Osteoblast (primary cell): ENCODE results near the gene TMEM18. TPM values are rescaled to one million over a fixed set of nuclear protein-coding genes. Genes with fewer than 3 reads are reported as not detected.
"Not testable (repeated sequence)": the region's sequence is repeated elsewhere in the genome, so short reads cannot be mapped to it uniquely, and the experiment has no call there.

Experiments
- DNase-seq: peaks from one replicate; pipeline ENCODE4 v3.0.0; 2011; ENCODE audit warnings: low spot score, mixed read lengths; ENCODE audit not compliant: insufficient read length; ENCODE audit errors: missing footprints
- H2AFZ ChIP-seq: 2 replicates; pipeline ENCODE4 v1.6.0; 2011; ENCODE audit warnings: mild to moderate bottlenecking, low read length
- H3K27ac ChIP-seq: 2 replicates; pipeline ENCODE4 v1.5.1; 2011; ENCODE audit warnings: mild to moderate bottlenecking, low read depth, low read length, moderate library complexity
- H3K27me3 ChIP-seq: 2 replicates; pipeline ENCODE4 v1.6.0; 2012; ENCODE audit warnings: mild to moderate bottlenecking, control low read depth, inconsistent platforms, low read length, moderate library complexity; ENCODE audit not compliant: insufficient read depth
- H3K36me3 ChIP-seq: 2 replicates; pipeline ENCODE4 v1.5.1; 2011; ENCODE audit warnings: mild to moderate bottlenecking, low read length, control low read depth, moderate library complexity; ENCODE audit not compliant: insufficient read depth
- H3K4me1 ChIP-seq: 2 replicates; pipeline ENCODE4 v1.5.1; 2011; ENCODE audit warnings: mild to moderate bottlenecking, low read length, control low read depth, moderate library complexity; ENCODE audit not compliant: insufficient read depth
- H3K4me2 ChIP-seq: 2 replicates; pipeline ENCODE4 v1.6.0; 2011; ENCODE audit warnings: mild to moderate bottlenecking, low read length; ENCODE audit not compliant: insufficient read depth
- H3K4me3 ChIP-seq: fragments of 200-600 bp; sonication (generic); 3 replicates; pipeline ENCODE4 v1.5.1; 2012; ENCODE audit warnings: mild to moderate bottlenecking, low read length, inconsistent platforms; ENCODE audit not compliant: insufficient read depth
- H3K79me2 ChIP-seq: 2 replicates; pipeline ENCODE4 v1.6.0; 2012; ENCODE audit warnings: mild to moderate bottlenecking, low read length, control low read depth, inconsistent platforms; ENCODE audit not compliant: insufficient read depth
- H3K9me3 ChIP-seq: 2 replicates; pipeline ENCODE4 v1.5.1; 2011; ENCODE audit warnings: low read depth, low read length, control low read depth
- H4K20me1 ChIP-seq: 2 replicates; pipeline ENCODE4 v1.6.0; 2012; ENCODE audit warnings: mild to moderate bottlenecking, low read length, control low read depth; ENCODE audit not compliant: insufficient read depth
- CTCF ChIP-seq: IDR thresholded peaks from 2 replicates; pipeline ENCODE4 v1.5.1; 2011; ENCODE audit warnings: mild to moderate bottlenecking, low read depth, low read length, moderate library complexity; ENCODE audit errors: extremely low read depth
- total RNA-seq: library from RNA; depleted of rRNA; stranded (reverse); fragments of >200 nt; gene quantifications from 2 replicates; pipeline ENCODE4 v1.2.3, GENCODE V29; 2012

The TMEM18 gene
- total RNA-seq, 1 donor: 15.9 TPM

GRCh38 chr2:689877-690510 is 12.8 kb upstream of the TMEM18 start:
- no peaks in the 10 kb centered on the region for H3K79me2 ChIP-seq
- DNase-seq: no peak
- no peak overlapping the region for H3K4me2 ChIP-seq
- H3K9me3 ChIP-seq: no peaks in the 10 kb centered on the region
- no peak overlapping the region for H2AFZ ChIP-seq
- no peak overlapping the region for H3K4me3 ChIP-seq
- H4K20me1 ChIP-seq: no peaks in the 10 kb centered on the region
- H3K36me3 ChIP-seq: no peaks in the 10 kb centered on the region
- peaks cover 3% of the 10 kb centered on the region for H3K27me3 ChIP-seq
- no peak for TF ChIP-seq CTCF
- no peaks in the 10 kb centered on the region for H3K4me1 ChIP-seq
- H3K27ac ChIP-seq: no peak overlapping the region

- H3K9me3 ChIP-seq: peaks cover 3% of the 10 kb centered on the region
- no peak overlapping the region for H3K4me2 ChIP-seq
- peaks cover 3% of the 10 kb centered on the region for H3K27me3 ChIP-seq
- no peak for TF ChIP-seq CTCF
- no peaks in the 10 kb centered on the region for H3K79me2 ChIP-seq
- no peaks in the 10 kb centered on the region for H3K36me3 ChIP-seq
- H3K4me3 ChIP-seq: no peak overlapping the region
- no peaks in the 10 kb centered on the region for H3K4me1 ChIP-seq
- H2AFZ ChIP-seq: no peak overlapping the region
- DNase-seq: no peak
- H3K27ac ChIP-seq: no peak overlapping the region
- H4K20me1 ChIP-seq: no peaks in the 10 kb centered on the region
These were observed 12.0 kb upstream of the TMEM18 start for GRCh38 chr2:689237-689636.

- peaks cover 3% of the 10 kb centered on the region for H3K27me3 ChIP-seq
- no peak for DNase-seq
- no peaks in the 10 kb centered on the region for H3K36me3 ChIP-seq
- H2AFZ ChIP-seq: no peak overlapping the region
- H3K79me2 ChIP-seq: no peaks in the 10 kb centered on the region
- no peak overlapping the region for H3K27ac ChIP-seq
- H3K9me3 ChIP-seq: peaks cover 3% of the 10 kb centered on the region
- H3K4me1 ChIP-seq: no peaks in the 10 kb centered on the region
- no peak overlapping the region for H3K4me3 ChIP-seq
- H4K20me1 ChIP-seq: no peaks in the 10 kb centered on the region
- H3K4me2 ChIP-seq: no peak overlapping the region
- no peak for TF ChIP-seq CTCF
These were observed 11.4 kb upstream of the TMEM18 start for GRCh38 chr2:688504-689076.

- no peak overlapping the region for H3K4me2 ChIP-seq
- H3K27me3 ChIP-seq: peaks cover 3% of the 10 kb centered on the region
- no peak for DNase-seq
- no peak overlapping the region for H3K27ac ChIP-seq
- no peak for TF ChIP-seq CTCF
- H3K4me1 ChIP-seq: no peaks in the 10 kb centered on the region
- H4K20me1 ChIP-seq: no peaks in the 10 kb centered on the region
- H2AFZ ChIP-seq: no peak overlapping the region
- peaks cover 3% of the 10 kb centered on the region for H3K9me3 ChIP-seq
- H3K4me3 ChIP-seq: no peak overlapping the region
- H3K79me2 ChIP-seq: no peaks in the 10 kb centered on the region
- H3K36me3 ChIP-seq: no peaks in the 10 kb centered on the region
These were observed 8.2 kb upstream of the TMEM18 start for GRCh38 chr2:685421-685820.

GRCh38 chr2:684913-685312 is 7.7 kb upstream of the TMEM18 start:
- H3K4me2 ChIP-seq, H3K27ac ChIP-seq, DNase-seq, H3K4me1 ChIP-seq, H3K36me3 ChIP-seq, H3K4me3 ChIP-seq, H3K9me3 ChIP-seq, H2AFZ ChIP-seq, H3K79me2 ChIP-seq, H4K20me1 ChIP-seq, H3K27me3 ChIP-seq: not testable (repeated sequence)
